ENCODE results near the gene CBARP. TPM values are rescaled to one million over a fixed set of nuclear protein-coding genes. Genes with fewer than 3 reads are reported as not detected.

The CBARP gene
- polyA plus RNA-seq, 1 experiment: 1.6 TPM

GRCh38 chr19:1236576-1236975, 1.2 kb downstream of the CBARP start:
- peak overlapping the region; percentile 90 for H3K4me3 ChIP-seq (ENCODE audit: low read depth, low read length)
- no peaks in the 10 kb centered on the region for H3K27me3 ChIP-seq (ENCODE audit: control insufficient read depth, insufficient read depth, low read length)
- POLR2A ChIA-PET: no interaction called here
- peaks cover 10% of the 10 kb centered on the region for H3K36me3 ChIP-seq (ENCODE audit: control insufficient read depth, insufficient read depth, low read length)
- no peak for DNase-seq (ENCODE audit: low read depth)
- TF ChIP-seq CTCF (IDR thresholded peaks at IDR 0.05; ENCODE audit: insufficient read depth, low read depth, low read length): no peak
- CTCF ChIA-PET: no interaction called here

- TF ChIP-seq CTCF (IDR thresholded peaks at IDR 0.05; ENCODE audit: insufficient read depth, low read depth, low read length): no peak
- H3K36me3 ChIP-seq (ENCODE audit: control insufficient read depth, insufficient read depth, low read length): peaks cover 10% of the 10 kb centered on the region
- no peak for DNase-seq (ENCODE audit: low read depth)
- POLR2A ChIA-PET: no interaction called here
- H3K4me3 ChIP-seq (ENCODE audit: low read depth, low read length): peak overlapping the region; percentile 90
- CTCF ChIA-PET: no interaction called here
- no peaks in the 10 kb centered on the region for H3K27me3 ChIP-seq (ENCODE audit: control insufficient read depth, insufficient read depth, low read length)
These were observed 1.9 kb downstream of the CBARP start for GRCh38 chr19:1235625-1236538.

GRCh38 chr19:1234955-1235380, 2.8 kb downstream of the CBARP start:
- peaks cover 10% of the 10 kb centered on the region for H3K36me3 ChIP-seq (ENCODE audit: control insufficient read depth, insufficient read depth, low read length)
- ChIA-PET POLR2A (no interaction called here), CTCF (no interaction called here)
- no peak for TF ChIP-seq CTCF (IDR thresholded peaks at IDR 0.05; ENCODE audit: insufficient read depth, low read depth, low read length)
- DNase-seq (ENCODE audit: low read depth): no peak
- H3K4me3 ChIP-seq (ENCODE audit: low read depth, low read length): no peak overlapping the region
- H3K27me3 ChIP-seq (ENCODE audit: control insufficient read depth, insufficient read depth, low read length): no peaks in the 10 kb centered on the region

GRCh38 chr19:1234051-1234954, 3.5 kb downstream of the CBARP start:
- TF ChIP-seq CTCF (IDR thresholded peaks at IDR 0.05; ENCODE audit: insufficient read depth, low read depth, low read length): no peak
- no peak for DNase-seq (ENCODE audit: low read depth)
- no peak overlapping the region for H3K4me3 ChIP-seq (ENCODE audit: low read depth, low read length)
- ChIA-PET POLR2A (no interaction called here), CTCF (no interaction called here)
- H3K27me3 ChIP-seq (ENCODE audit: control insufficient read depth, insufficient read depth, low read length): no peaks in the 10 kb centered on the region
- peaks cover 10% of the 10 kb centered on the region for H3K36me3 ChIP-seq (ENCODE audit: control insufficient read depth, insufficient read depth, low read length)

GRCh38 chr19:1233115-1233667, 4.6 kb downstream of the CBARP start:
- H3K4me3 ChIP-seq (ENCODE audit: low read depth, low read length): no peak overlapping the region
- H3K36me3 ChIP-seq (ENCODE audit: control insufficient read depth, insufficient read depth, low read length): peaks cover 10% of the 10 kb centered on the region
- CTCF ChIA-PET: interaction anchor here (1.8 kb wide), 1 partner anchor 10 kb away, joined by 8 read pairs; no protein-coding TSS in a partner anchor
- no peak for TF ChIP-seq CTCF (IDR thresholded peaks at IDR 0.05; ENCODE audit: insufficient read depth, low read depth, low read length)
- no peak for DNase-seq (ENCODE audit: low read depth)
- H3K27me3 ChIP-seq (ENCODE audit: control insufficient read depth, insufficient read depth, low read length): no peaks in the 10 kb centered on the region
- POLR2A ChIA-PET: no interaction called here
